Measurements from ENCODE around the gene MRPL28.

- no peak for TF ChIP-seq POLR2A (IDR thresholded peaks at IDR 0.05)
- TF ChIP-seq CTCF (IDR thresholded peaks at IDR 0.05), result no peak
Measured at GRCh38 chr16:317583-317982, 52.8 kb downstream of the MRPL28 start.
